BLaER1 (cell line): ENCODE results near the gene GMPR.
"Not testable (repeated sequence)": the region's sequence is repeated elsewhere in the genome, so short reads cannot be mapped to it uniquely, and the experiment has no call there.

ENCODE experiments used
- H3K27ac ChIP-seq: shearing (Covaris generic); formaldehyde crosslinking; 2 replicates; pipeline ENCODE4 v1.8.1; 2022
- H3K27me3 ChIP-seq: shearing (Covaris generic); formaldehyde crosslinking; 2 replicates; pipeline ENCODE4 v1.8.1; 2022
- H3K36me3 ChIP-seq: shearing (Covaris generic); formaldehyde crosslinking; 2 replicates; pipeline ENCODE4 v1.8.1; 2022
- H3K4me1 ChIP-seq: shearing (Covaris generic); formaldehyde crosslinking; 2 replicates; pipeline ENCODE4 v1.8.1; 2022
- H3K4me2 ChIP-seq: shearing (Covaris generic); formaldehyde crosslinking; 2 replicates; pipeline ENCODE4 v1.8.1; 2022
- H3K4me3 ChIP-seq: shearing (Covaris generic); formaldehyde crosslinking; 2 replicates; pipeline ENCODE4 v1.8.1; 2022
- H3K9ac ChIP-seq: shearing (Covaris generic); formaldehyde crosslinking; 2 replicates; pipeline ENCODE4 v1.8.1; 2022
- H3K9me3 ChIP-seq: shearing (Covaris generic); formaldehyde crosslinking; 2 replicates; pipeline ENCODE4 v1.8.1; 2022
- H4K20me1 ChIP-seq: shearing (Covaris generic); formaldehyde crosslinking; 2 replicates; pipeline ENCODE4 v1.8.1; 2022
- Cebpa-rat ChIP-seq: shearing (Covaris generic); IDR thresholded peaks from 2 replicates; pipeline ENCODE4 v1.8.1; 2022

GMPR gene

DNA sequence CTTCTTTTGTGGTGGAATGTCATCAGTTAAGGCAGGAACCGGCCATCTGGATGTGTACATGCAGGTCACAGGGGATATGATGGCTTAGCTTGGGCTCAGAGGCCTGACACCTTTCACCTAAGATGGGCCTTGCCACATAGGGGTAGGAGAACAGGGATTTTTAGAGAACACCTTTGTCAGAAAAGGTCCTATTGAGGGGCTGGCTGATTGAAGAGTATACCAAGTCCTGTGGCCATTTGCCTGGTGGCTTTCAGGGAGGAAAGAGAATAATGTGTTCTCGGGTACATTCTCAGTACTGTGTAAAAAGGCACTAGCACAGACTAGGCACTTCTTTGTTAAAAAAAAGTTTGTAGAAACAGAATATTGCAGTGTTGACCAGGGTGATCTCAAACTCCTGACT is 26.4 kb downstream of the GMPR start:
- H3K9me3 ChIP-seq, result no peaks in the 10 kb centered on the region
- H3K4me3 ChIP-seq, result no peak overlapping the region
- peaks cover 37% of the 10 kb centered on the region for H3K4me1 ChIP-seq
- no peaks in the 10 kb centered on the region for H3K27me3 ChIP-seq
- peak overlapping the region; percentile 89; the same call in 1 of the 2 replicates for H3K4me2 ChIP-seq
- TF ChIP-seq Cebpa-rat, result no peak
- no peak overlapping the region for H3K27ac ChIP-seq
- no peaks in the 10 kb centered on the region for H3K36me3 ChIP-seq
- peaks cover 17% of the 10 kb centered on the region for H4K20me1 ChIP-seq
- no peak overlapping the region for H3K9ac ChIP-seq

- no peak overlapping the region for H3K9ac ChIP-seq
- H3K4me3 ChIP-seq, result no peak overlapping the region
- TF ChIP-seq Cebpa-rat, result no peak
- peaks cover 43% of the 10 kb centered on the region for H3K4me1 ChIP-seq
- peak overlapping the region; percentile 89 for H3K4me2 ChIP-seq
- no peaks in the 10 kb centered on the region for H3K9me3 ChIP-seq
- H3K27me3 ChIP-seq, result no peaks in the 10 kb centered on the region
- H4K20me1 ChIP-seq, result peaks cover 17% of the 10 kb centered on the region
- H3K36me3 ChIP-seq, result no peaks in the 10 kb centered on the region
- no peak overlapping the region for H3K27ac ChIP-seq
Measured at GRCh38 chr6:16265351-16266341, 27.3 kb downstream of the GMPR start.

GRCh38 chr6:16267428-16268263 is 29.3 kb downstream of the GMPR start:
- Histone ChIP-seq H3K4me2 (peak overlapping the region; percentile 89), H3K27ac (peak overlapping the region; percentile 76), H3K9me3 (no peaks in the 10 kb centered on the region), H3K4me3 (peak overlapping the region; percentile 48), H3K9ac (peak overlapping the region; percentile 57; the same call in 1 of the 2 replicates), H3K27me3 (no peaks in the 10 kb centered on the region), H3K4me1 (peaks cover 44% of the 10 kb centered on the region), H4K20me1 (peaks cover 17% of the 10 kb centered on the region), H3K36me3 (no peaks in the 10 kb centered on the region)
- TF ChIP-seq Cebpa-rat, result no peak

GRCh38 chr6:16269442-16270070 is 31.2 kb downstream of the GMPR start:
- Histone ChIP-seq H4K20me1 (peaks cover 17% of the 10 kb centered on the region), H3K4me1 (peaks cover 64% of the 10 kb centered on the region), H3K4me2 (0 out of 2 replicates have a peak overlapping the region, but pooled peaks have one; percentile 8)
- H3K9ac ChIP-seq, H3K27me3 ChIP-seq, H3K36me3 ChIP-seq, H3K27ac ChIP-seq, H3K4me3 ChIP-seq, H3K9me3 ChIP-seq: not testable (repeated sequence)

- Histone ChIP-seq H3K4me1 (peaks cover 67% of the 10 kb centered on the region), H3K27me3 (no peaks in the 10 kb centered on the region), H3K4me2 (peak overlapping the region; percentile 8; the same call in 1 of the 2 replicates), H4K20me1 (peaks cover 17% of the 10 kb centered on the region), H3K9me3 (no peaks in the 10 kb centered on the region), H3K4me3 (no peak overlapping the region), H3K27ac (no peak overlapping the region), H3K9ac (no peak overlapping the region), H3K36me3 (no peaks in the 10 kb centered on the region)
- TF ChIP-seq Cebpa-rat, result no peak
Measured at GRCh38 chr6:16270178-16270794, 31.9 kb downstream of the GMPR start.

GRCh38 chr6:16271428-16271827 is 33.0 kb downstream of the GMPR start:
- Histone ChIP-seq H3K36me3 (no peaks in the 10 kb centered on the region), H3K4me2 (no peak overlapping the region), H3K4me3 (no peak overlapping the region), H3K4me1 (peaks cover 56% of the 10 kb centered on the region), H4K20me1 (peaks cover 17% of the 10 kb centered on the region), H3K9ac (no peak overlapping the region), H3K9me3 (no peaks in the 10 kb centered on the region), H3K27me3 (no peaks in the 10 kb centered on the region), H3K27ac (no peak overlapping the region)
- TF ChIP-seq Cebpa-rat, result no peak

GRCh38 chr6:16272201-16272600 is 33.8 kb downstream of the GMPR start:
- no peak for TF ChIP-seq Cebpa-rat
- no peak overlapping the region for H3K4me2 ChIP-seq
- H3K9ac ChIP-seq, result no peak overlapping the region
- H3K27ac ChIP-seq, result no peak overlapping the region
- H3K4me3 ChIP-seq, result no peak overlapping the region
- H3K4me1 ChIP-seq, result peaks cover 49% of the 10 kb centered on the region
- H4K20me1 ChIP-seq, result peaks cover 9% of the 10 kb centered on the region; the same call in 1 of the 2 replicates
- H3K9me3 ChIP-seq, result no peaks in the 10 kb centered on the region
- H3K36me3 ChIP-seq, result no peaks in the 10 kb centered on the region
- no peaks in the 10 kb centered on the region for H3K27me3 ChIP-seq

- H3K4me2 ChIP-seq, result peak overlapping the region; percentile 55
- peaks cover 46% of the 10 kb centered on the region for H3K4me1 ChIP-seq
- H3K36me3 ChIP-seq, result no peaks in the 10 kb centered on the region
- H3K27me3 ChIP-seq, result no peaks in the 10 kb centered on the region
- peaks cover 2% of the 10 kb centered on the region; the same call in 1 of the 2 replicates for H4K20me1 ChIP-seq
- H3K9me3 ChIP-seq, result no peaks in the 10 kb centered on the region
- no peak overlapping the region for H3K27ac ChIP-seq
- H3K9ac ChIP-seq, result no peak overlapping the region
- no peak overlapping the region for H3K4me3 ChIP-seq
- no peak for TF ChIP-seq Cebpa-rat
Measured at GRCh38 chr6:16273256-16273655, 34.9 kb downstream of the GMPR start.

DNA sequence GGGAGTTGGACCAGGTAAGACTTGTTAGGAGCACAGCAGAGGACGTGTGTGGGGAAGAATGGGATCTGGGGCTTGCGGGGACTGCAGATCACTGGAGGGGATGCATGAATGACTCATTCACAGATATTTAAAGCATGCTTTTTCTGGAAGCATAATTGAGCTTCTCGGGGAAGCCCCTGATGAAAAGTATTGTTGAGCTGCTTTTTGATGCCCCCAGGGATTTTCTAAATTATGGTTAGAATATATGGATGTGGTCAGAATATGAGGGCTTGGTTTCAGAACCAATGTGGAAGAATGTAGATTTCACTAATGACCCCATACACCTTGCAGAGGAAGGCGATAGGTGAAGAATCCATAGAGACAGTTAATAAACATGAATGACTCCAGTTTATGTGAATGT is 36.1 kb downstream of the GMPR start:
- no peak overlapping the region for H3K4me3 ChIP-seq
- H4K20me1 ChIP-seq, result no peaks in the 10 kb centered on the region
- H3K4me2 ChIP-seq, result peak overlapping the region; percentile 55
- no peaks in the 10 kb centered on the region for H3K27me3 ChIP-seq
- H3K9me3 ChIP-seq, result no peaks in the 10 kb centered on the region
- no peak overlapping the region for H3K9ac ChIP-seq
- no peaks in the 10 kb centered on the region for H3K36me3 ChIP-seq
- H3K27ac ChIP-seq, result no peak overlapping the region
- H3K4me1 ChIP-seq, result peaks cover 42% of the 10 kb centered on the region
- no peak for TF ChIP-seq Cebpa-rat
